Liver (tissue), 9 donors: ENCODE data around the gene MYO9A. TPM values are rescaled to one million over a fixed set of nuclear protein-coding genes. Genes with fewer than 3 reads are reported as not detected.

ENCODE experiments used
- DNase-seq: peaks from one replicate; pipeline ENCODE4 v3.0.0-alpha.2; 2017; ENCODE audit warnings: low spot score
- H3K27ac ChIP-seq, 2 donors: one replicate each; pipeline ENCODE4 v1.7.0; 2013; ENCODE audit warnings: inconsistent platforms in 2 of 2, low read length in 2 of 2, control low read depth in 1 of 2, low read depth in 1 of 2, mild to moderate bottlenecking in 1 of 2
- H3K27me3 ChIP-seq, 4 donors: one replicate each; pipeline versions ENCODE4 v1.6.1 to v1.7.0; 2013; ENCODE audit warnings: low read length in 3 of 4, inconsistent platforms in 1 of 4, mild to moderate bottlenecking in 1 of 4, moderate library complexity in 1 of 4; ENCODE audit not compliant: control insufficient read depth in 4 of 4, insufficient read depth in 4 of 4
- H3K36me3 ChIP-seq, 4 donors: one replicate each; pipeline versions ENCODE4 v1.6.1 to v1.7.0; 2013; ENCODE audit warnings: low read length in 3 of 4, mild to moderate bottlenecking in 3 of 4, low read depth in 1 of 4, moderate library complexity in 1 of 4; ENCODE audit not compliant: control insufficient read depth in 4 of 4, insufficient read depth in 3 of 4
- H3K4me1 ChIP-seq, 4 donors: one replicate each; pipeline versions ENCODE4 v1.6.1 to v1.7.0; 2013; ENCODE audit warnings: low read length in 3 of 4, mild to moderate bottlenecking in 3 of 4, moderate library complexity in 1 of 4; ENCODE audit not compliant: control insufficient read depth in 4 of 4, insufficient read depth in 4 of 4
- H3K4me3 ChIP-seq, 3 donors: one replicate each; pipeline versions ENCODE4 v1.6.1 to v1.7.0; 2013; ENCODE audit warnings: low read length in 3 of 3, control low read depth in 1 of 3, low read depth in 1 of 3, mild to moderate bottlenecking in 1 of 3
- H3K9ac ChIP-seq, 2 donors: one replicate each; pipeline ENCODE4 v1.7.0; 2013; ENCODE audit warnings: low read length in 2 of 2, mild to moderate bottlenecking in 2 of 2, moderate library complexity in 2 of 2, control low read depth in 1 of 2, low read depth in 1 of 2
- H3K9me3 ChIP-seq, 4 donors: one replicate each; pipeline versions ENCODE4 v1.6.1 to v1.7.0; 2013; ENCODE audit warnings: low read length in 3 of 4; ENCODE audit not compliant: control insufficient read depth in 4 of 4
- EGR1 ChIP-seq, 2 donors: IDR thresholded peaks; 2 replicates each; pipeline ENCODE4 v1.6.1; 2016 to 2018; ENCODE audit warnings: antibody characterized with exemption in 2 of 2, low read depth in 2 of 2
- FOXA1 ChIP-seq: IDR thresholded peaks from 2 replicates; pipeline ENCODE4 v1.6.1; 2016; ENCODE audit warnings: antibody characterized with exemption
- FOXA2 ChIP-seq: IDR thresholded peaks from 2 replicates; pipeline ENCODE4 v1.6.1; 2016; ENCODE audit warnings: antibody characterized with exemption
- GABPA ChIP-seq, 2 donors: IDR thresholded peaks in 1 of 2; conservative IDR thresholded peaks in 1 of 2; 2 replicates each; pipeline ENCODE4 v1.6.1; 2016; ENCODE audit warnings: antibody characterized with exemption in 2 of 2, mild to moderate bottlenecking in 1 of 2, moderate library complexity in 1 of 2
- HNF4A ChIP-seq, 2 donors: conservative IDR thresholded peaks; 2 replicates each; pipeline ENCODE4 v1.6.1; 2016; ENCODE audit warnings: antibody characterized with exemption in 2 of 2, mild to moderate bottlenecking in 2 of 2
- HNF4G ChIP-seq: IDR thresholded peaks from 2 replicates; pipeline ENCODE4 v1.6.1; 2016; ENCODE audit warnings: antibody characterized with exemption
- JUND ChIP-seq, 2 donors: IDR thresholded peaks; 2 replicates each; pipeline ENCODE4 v1.6.1; 2016; ENCODE audit warnings: antibody characterized with exemption in 2 of 2
- NR2F2 ChIP-seq: IDR thresholded peaks from 2 replicates; pipeline ENCODE4 v1.6.1; 2016; ENCODE audit warnings: antibody characterized with exemption
- RAD21 ChIP-seq, 2 donors: IDR thresholded peaks; 2 replicates each; pipeline ENCODE4 v1.6.1; 2016; ENCODE audit warnings: antibody characterized with exemption in 2 of 2, mild to moderate bottlenecking in 2 of 2
- RXRA ChIP-seq, 2 donors: IDR thresholded peaks; 2 replicates each; pipeline ENCODE4 v1.6.1; 2017 to 2018; ENCODE audit warnings: antibody characterized with exemption in 2 of 2, mild to moderate bottlenecking in 1 of 2
- SP1 ChIP-seq: IDR thresholded peaks from 2 replicates; pipeline ENCODE4 v1.6.1; 2018; ENCODE audit warnings: antibody characterized with exemption, mild to moderate bottlenecking
- TAF1 ChIP-seq: conservative IDR thresholded peaks from 2 replicates; pipeline ENCODE4 v1.6.1; 2016; ENCODE audit warnings: antibody characterized with exemption, mild to moderate bottlenecking
- YY1 ChIP-seq: IDR thresholded peaks from 2 replicates; pipeline ENCODE4 v1.6.1; 2016; ENCODE audit warnings: antibody characterized with exemption, mild to moderate bottlenecking
- WGBS: extraction: QIAGEN DNeasy Blood & Tissue Kit; methylation state at CpG from one replicate; pipeline ENCODE4 v1.1.7; 2013; 5-methylcytosine and 5-hydroxymethylcytosine counted together
- polyA plus RNA-seq, 2 donors: library from polyadenylated mRNA; stranded (reverse) in 1 of 2; unstranded in 1 of 2; fragments of 200-250 nt in 1 of 2; fragments of >200 nt in 1 of 2; fragmentation: Nextera tagmentation in 1 of 2; extraction: Ambion mirVana in 1 of 2; gene quantifications; one replicate each; pipeline versions ENCODE4 v1.2.1 to v1.2.3, GENCODE V29; 2013 to 2015
- total RNA-seq, 2 donors: library from RNA; depleted of rRNA; stranded (reverse); fragments of >200 nt; gene quantifications; one replicate each; pipeline ENCODE4 v1.2.3, GENCODE V29; 2014
- TF ChIP-seq, protein P1 (sequence below): IDR thresholded peaks from 2 replicates; pipeline ENCODE4 v1.6.1; 2016; ENCODE audit warnings: antibody characterized with exemption
- TF ChIP-seq, protein P2 (sequence below): IDR thresholded peaks from 2 replicates; pipeline ENCODE4 v1.6.1; 2016; ENCODE audit warnings: antibody characterized with exemption, mild to moderate bottlenecking
- TF ChIP-seq, protein P3 (sequence below): IDR thresholded peaks from 2 replicates; pipeline ENCODE4 v1.6.1; 2016; ENCODE audit warnings: antibody characterized with exemption
- TF ChIP-seq, protein P4 (sequence below): IDR thresholded peaks from 2 replicates; pipeline ENCODE4 v1.6.1; 2016; ENCODE audit warnings: antibody characterized with exemption
- TF ChIP-seq, protein P5 (sequence below): fragments of 150-350 bp; IDR thresholded peaks from 2 replicates; pipeline ENCODE4 v1.5.1; 2017; ENCODE audit warnings: improper control_type of control experiment, low read depth, low read length; ENCODE audit not compliant: missing input control
- donor health status: healthy.
- donor health status: healthy.
- donor health status: healthy.
- donor health status: healthy.
- donor health status: healthy.

The MYO9A gene
- total and polyA plus RNA-seq, 4 donors = 1.4 to 14.9 (median 8.4) TPM

DNA sequence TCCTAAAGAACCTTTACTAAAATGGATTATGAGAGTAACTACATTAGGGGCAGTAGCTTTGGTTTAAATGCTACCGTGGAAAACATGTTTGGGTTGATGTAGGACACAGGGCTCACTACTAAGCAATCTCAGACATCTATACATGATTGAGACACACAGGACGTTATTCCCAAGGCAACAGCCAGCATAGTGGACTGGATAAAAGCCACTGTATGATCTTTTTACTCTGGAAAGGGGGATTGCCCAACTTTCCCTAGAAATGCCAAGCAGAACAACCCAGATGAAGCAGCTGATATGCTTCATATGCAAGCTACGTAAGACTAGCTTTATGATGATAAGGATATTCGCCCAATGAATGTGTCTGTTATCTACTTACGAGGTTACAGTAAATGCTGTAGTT is 144.6 kb downstream of the MYO9A start:
- H3K27ac ChIP-seq = no peak overlapping the region
- TF ChIP-seq, protein P1, sequence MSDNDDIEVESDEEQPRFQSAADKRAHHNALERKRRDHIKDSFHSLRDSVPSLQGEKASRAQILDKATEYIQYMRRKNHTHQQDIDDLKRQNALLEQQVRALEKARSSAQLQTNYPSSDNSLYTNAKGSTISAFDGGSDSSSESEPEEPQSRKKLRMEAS = no peak
- TF ChIP-seq NR2F2 (no peak), EGR1 (IDR thresholded peaks at IDR 0.05; ENCODE audit: low read depth in 2 of 2) (no peak), SP1 (no peak), JUND (IDR thresholded peaks at IDR 0.05) (no peak), RAD21 (IDR thresholded peaks at IDR 0.05) (no peak), FOXA1 (no peak), TAF1 (no peak), HNF4A (conservative IDR thresholded peaks at IDR 0.05) (no peak), RXRA (IDR thresholded peaks at IDR 0.05) (no peak), YY1 (no peak), FOXA2 (no peak), GABPA (IDR thresholded peaks at IDR 0.05 in 1 of 2, conservative IDR thresholded peaks at IDR 0.05 in 1 of 2) (no peak), HNF4G (no peak)
- TF ChIP-seq, protein P2, sequence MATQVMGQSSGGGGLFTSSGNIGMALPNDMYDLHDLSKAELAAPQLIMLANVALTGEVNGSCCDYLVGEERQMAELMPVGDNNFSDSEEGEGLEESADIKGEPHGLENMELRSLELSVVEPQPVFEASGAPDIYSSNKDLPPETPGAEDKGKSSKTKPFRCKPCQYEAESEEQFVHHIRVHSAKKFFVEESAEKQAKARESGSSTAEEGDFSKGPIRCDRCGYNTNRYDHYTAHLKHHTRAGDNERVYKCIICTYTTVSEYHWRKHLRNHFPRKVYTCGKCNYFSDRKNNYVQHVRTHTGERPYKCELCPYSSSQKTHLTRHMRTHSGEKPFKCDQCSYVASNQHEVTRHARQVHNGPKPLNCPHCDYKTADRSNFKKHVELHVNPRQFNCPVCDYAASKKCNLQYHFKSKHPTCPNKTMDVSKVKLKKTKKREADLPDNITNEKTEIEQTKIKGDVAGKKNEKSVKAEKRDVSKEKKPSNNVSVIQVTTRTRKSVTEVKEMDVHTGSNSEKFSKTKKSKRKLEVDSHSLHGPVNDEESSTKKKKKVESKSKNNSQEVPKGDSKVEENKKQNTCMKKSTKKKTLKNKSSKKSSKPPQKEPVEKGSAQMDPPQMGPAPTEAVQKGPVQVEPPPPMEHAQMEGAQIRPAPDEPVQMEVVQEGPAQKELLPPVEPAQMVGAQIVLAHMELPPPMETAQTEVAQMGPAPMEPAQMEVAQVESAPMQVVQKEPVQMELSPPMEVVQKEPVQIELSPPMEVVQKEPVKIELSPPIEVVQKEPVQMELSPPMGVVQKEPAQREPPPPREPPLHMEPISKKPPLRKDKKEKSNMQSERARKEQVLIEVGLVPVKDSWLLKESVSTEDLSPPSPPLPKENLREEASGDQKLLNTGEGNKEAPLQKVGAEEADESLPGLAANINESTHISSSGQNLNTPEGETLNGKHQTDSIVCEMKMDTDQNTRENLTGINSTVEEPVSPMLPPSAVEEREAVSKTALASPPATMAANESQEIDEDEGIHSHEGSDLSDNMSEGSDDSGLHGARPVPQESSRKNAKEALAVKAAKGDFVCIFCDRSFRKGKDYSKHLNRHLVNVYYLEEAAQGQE = no peak
- TF ChIP-seq, protein P3, sequence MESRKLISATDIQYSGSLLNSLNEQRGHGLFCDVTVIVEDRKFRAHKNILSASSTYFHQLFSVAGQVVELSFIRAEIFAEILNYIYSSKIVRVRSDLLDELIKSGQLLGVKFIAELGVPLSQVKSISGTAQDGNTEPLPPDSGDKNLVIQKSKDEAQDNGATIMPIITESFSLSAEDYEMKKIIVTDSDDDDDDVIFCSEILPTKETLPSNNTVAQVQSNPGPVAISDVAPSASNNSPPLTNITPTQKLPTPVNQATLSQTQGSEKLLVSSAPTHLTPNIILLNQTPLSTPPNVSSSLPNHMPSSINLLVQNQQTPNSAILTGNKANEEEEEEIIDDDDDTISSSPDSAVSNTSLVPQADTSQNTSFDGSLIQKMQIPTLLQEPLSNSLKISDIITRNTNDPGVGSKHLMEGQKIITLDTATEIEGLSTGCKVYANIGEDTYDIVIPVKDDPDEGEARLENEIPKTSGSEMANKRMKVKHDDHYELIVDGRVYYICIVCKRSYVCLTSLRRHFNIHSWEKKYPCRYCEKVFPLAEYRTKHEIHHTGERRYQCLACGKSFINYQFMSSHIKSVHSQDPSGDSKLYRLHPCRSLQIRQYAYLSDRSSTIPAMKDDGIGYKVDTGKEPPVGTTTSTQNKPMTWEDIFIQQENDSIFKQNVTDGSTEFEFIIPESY = no peak
- TF ChIP-seq, protein P4, sequence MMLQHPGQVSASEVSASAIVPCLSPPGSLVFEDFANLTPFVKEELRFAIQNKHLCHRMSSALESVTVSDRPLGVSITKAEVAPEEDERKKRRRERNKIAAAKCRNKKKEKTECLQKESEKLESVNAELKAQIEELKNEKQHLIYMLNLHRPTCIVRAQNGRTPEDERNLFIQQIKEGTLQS = no peak
- no peaks in the 10 kb centered on the region for H3K27me3 ChIP-seq
- WGBS = 96% methylated on average over 5 of the region's 5 CpGs
- H3K4me1 ChIP-seq = no peaks in the 10 kb centered on the region
- H3K9ac ChIP-seq = no peak overlapping the region
- DNase-seq = no peak
- peaks cover 0 to 5% (median under 1%) of the 10 kb centered on the region in 4 donors for H3K36me3 ChIP-seq
- no peak overlapping the region for H3K4me3 ChIP-seq
- no peaks in the 10 kb centered on the region for H3K9me3 ChIP-seq

DNA sequence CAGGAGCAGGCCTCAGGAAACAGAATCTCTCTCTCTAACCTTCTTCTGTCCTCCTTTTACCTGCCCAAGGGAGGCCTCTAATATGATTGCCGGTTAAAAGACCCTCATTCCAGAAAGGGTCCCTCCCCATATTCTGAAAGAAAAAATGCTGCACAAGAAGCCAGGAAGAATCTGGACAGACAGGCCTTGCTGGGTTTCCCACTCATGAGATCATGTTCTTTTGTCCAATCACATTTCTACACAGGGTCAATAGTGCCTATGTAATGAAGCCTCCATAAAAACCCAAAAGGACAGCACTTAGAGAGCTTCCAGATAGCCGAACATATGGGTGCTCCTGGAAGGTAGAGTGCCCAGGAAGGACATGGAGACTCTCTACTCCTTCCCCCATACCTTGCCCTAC is 146.0 kb downstream of the MYO9A start:
- Histone ChIP-seq H3K27ac (no peak overlapping the region), H3K9ac (no peak overlapping the region), H3K4me1 (no peaks in the 10 kb centered on the region), H3K4me3 (no peak overlapping the region), H3K9me3 (no peaks in the 10 kb centered on the region), H3K36me3 (peaks cover 0 to 7% (median 0%) of the 10 kb centered on the region in 4 donors), H3K27me3 (no peaks in the 10 kb centered on the region)
- no peak for DNase-seq
- TF ChIP-seq GABPA (IDR thresholded peaks at IDR 0.05 in 1 of 2, conservative IDR thresholded peaks at IDR 0.05 in 1 of 2) (no peak), YY1 (no peak), SP1 (no peak), FOXA2 (no peak), EGR1 (IDR thresholded peaks at IDR 0.05; ENCODE audit: low read depth in 2 of 2) (no peak), NR2F2 (no peak), TAF1 (no peak), HNF4G (no peak)
- TF ChIP-seq, protein P5, sequence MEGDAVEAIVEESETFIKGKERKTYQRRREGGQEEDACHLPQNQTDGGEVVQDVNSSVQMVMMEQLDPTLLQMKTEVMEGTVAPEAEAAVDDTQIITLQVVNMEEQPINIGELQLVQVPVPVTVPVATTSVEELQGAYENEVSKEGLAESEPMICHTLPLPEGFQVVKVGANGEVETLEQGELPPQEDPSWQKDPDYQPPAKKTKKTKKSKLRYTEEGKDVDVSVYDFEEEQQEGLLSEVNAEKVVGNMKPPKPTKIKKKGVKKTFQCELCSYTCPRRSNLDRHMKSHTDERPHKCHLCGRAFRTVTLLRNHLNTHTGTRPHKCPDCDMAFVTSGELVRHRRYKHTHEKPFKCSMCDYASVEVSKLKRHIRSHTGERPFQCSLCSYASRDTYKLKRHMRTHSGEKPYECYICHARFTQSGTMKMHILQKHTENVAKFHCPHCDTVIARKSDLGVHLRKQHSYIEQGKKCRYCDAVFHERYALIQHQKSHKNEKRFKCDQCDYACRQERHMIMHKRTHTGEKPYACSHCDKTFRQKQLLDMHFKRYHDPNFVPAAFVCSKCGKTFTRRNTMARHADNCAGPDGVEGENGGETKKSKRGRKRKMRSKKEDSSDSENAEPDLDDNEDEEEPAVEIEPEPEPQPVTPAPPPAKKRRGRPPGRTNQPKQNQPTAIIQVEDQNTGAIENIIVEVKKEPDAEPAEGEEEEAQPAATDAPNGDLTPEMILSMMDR = no peak
- TF ChIP-seq, protein P2 = no peak
- TF ChIP-seq, protein P4 = no peak
- WGBS = 95% methylated on average over 2 of the region's 2 CpGs
